Bronchial epithelial cell (primary cell): Measurements from ENCODE around the gene NEURL2. TPM values are rescaled to one million over a fixed set of nuclear protein-coding genes. Genes with fewer than 3 reads are reported as not detected.

Source experiments
- DNase-seq: peaks from one replicate; pipeline ENCODE4 v3.0.0-alpha.2; 2010; ENCODE audit warnings: low read depth
- FAIRE-seq: peaks from 2 replicates; lab custom pipeline; 2011; peaks lifted over from hg19 to GRCh38; lab: Jason Lieb, UNC
- H3K27me3 ChIP-seq: 2 replicates; pipeline ENCODE4 v1.5.1; 2011; ENCODE audit warnings: low read length; ENCODE audit not compliant: control insufficient read depth, insufficient read depth
- H3K36me3 ChIP-seq: 2 replicates; pipeline ENCODE4 v1.5.1; 2011; ENCODE audit warnings: low read length; ENCODE audit not compliant: control insufficient read depth, insufficient read depth
- H3K4me3 ChIP-seq: 2 replicates; pipeline ENCODE4 v1.5.1; 2011; ENCODE audit warnings: mild to moderate bottlenecking, low read depth, low read length, control low read depth
- CTCF ChIP-seq: IDR thresholded peaks from 2 replicates; pipeline ENCODE4 v1.5.1; 2011; ENCODE audit warnings: mild to moderate bottlenecking, moderate library complexity, low read length, control low read depth, inconsistent platforms; ENCODE audit not compliant: insufficient read depth, severe bottlenecking
- total RNA-seq: library from RNA; depleted of rRNA; stranded (reverse); fragments of >200 nt; gene quantifications from 2 replicates; pipeline ENCODE4 v1.2.1, GENCODE V29; 2014

The NEURL2 gene
- total RNA-seq, 1 donor from 2014 or later: 2.6 TPM

- FAIRE-seq (no peak), DNase-seq (peak; percentile 55)
- H3K36me3 ChIP-seq: no peaks in the 10 kb centered on the region
- no peak for TF ChIP-seq CTCF
- H3K27me3 ChIP-seq: no peaks in the 10 kb centered on the region
- no peak overlapping the region for H3K4me3 ChIP-seq
Observed at GRCh38 chr20:45913116-45913515, 22.1 kb upstream of the NEURL2 start.

- no peak for TF ChIP-seq CTCF
- no peaks in the 10 kb centered on the region for H3K27me3 ChIP-seq
- H3K4me3 ChIP-seq: peak overlapping the region; percentile 46
- FAIRE-seq (no peak), DNase-seq (no peak)
- no peaks in the 10 kb centered on the region for H3K36me3 ChIP-seq
Observed at GRCh38 chr20:45912344-45912682, 21.3 kb upstream of the NEURL2 start.

GRCh38 chr20:45911486-45912343 is 20.7 kb upstream of the NEURL2 start, which contains the start of gene PLTP:
TSS of gene PLTP (minus strand) at chr20:45912155. CDS start at chr20:45911452, 703 bp downstream.
- DNase-seq (no peak), FAIRE-seq (no peak)
- H3K27me3 ChIP-seq: no peaks in the 10 kb centered on the region
- H3K36me3 ChIP-seq: no peaks in the 10 kb centered on the region
- peak within 1 kb of the TSS; percentile 46 for H3K4me3 ChIP-seq
- no peak for TF ChIP-seq CTCF

- FAIRE-seq: no peak
- no peak for TF ChIP-seq CTCF
- H3K36me3 ChIP-seq: no peaks in the 10 kb centered on the region
- H3K4me3 ChIP-seq: peak overlapping the region; percentile 46
- no peaks in the 10 kb centered on the region for H3K27me3 ChIP-seq
- DNase-seq: peak; percentile 98
Observed at GRCh38 chr20:45910670-45911485, 19.9 kb upstream of the NEURL2 start.

GRCh38 chr20:45909817-45910669 is 19.0 kb upstream of the NEURL2 start:
- FAIRE-seq (no peak), DNase-seq (no peak)
- TF ChIP-seq CTCF: no peak
- Histone ChIP-seq H3K4me3 (no peak overlapping the region), H3K27me3 (no peaks in the 10 kb centered on the region), H3K36me3 (no peaks in the 10 kb centered on the region)
